ENCODE measurements around the gene AHCYL1. TPM values are rescaled to one million over a fixed set of nuclear protein-coding genes. Genes with fewer than 3 reads are reported as not detected.
A peak's percentile ranks its signal among the peaks of the same experiment; 100 is the strongest.
"Not testable (repeated sequence)": the region's sequence is repeated elsewhere in the genome, so short reads cannot be mapped to it uniquely, and the experiment has no call there.

AHCYL1 gene
- total RNA-seq, 2 donors from 2014 or later, result 37.4 to 69.3 TPM

- ATAC-seq (ENCODE audit: insufficient number of reproducible peaks, low FRiP score, low read depth), result no peak
- no peak for TF ChIP-seq CTCF (IDR thresholded peaks at IDR 0.05)
- H3K36me3 ChIP-seq, result peaks cover 32% of the 10 kb centered on the region
- no peak for DNase-seq (ENCODE audit: low spot score)
- no peaks in the 10 kb centered on the region for H3K27me3 ChIP-seq (replicated peaks; ENCODE audit: insufficient read depth)
- no peaks in the 10 kb centered on the region for H3K9me3 ChIP-seq
- H3K4me3 ChIP-seq, result no peak overlapping the region
- H3K4me1 ChIP-seq (ENCODE audit: control insufficient read depth in 1 of 2, low read depth in 2 of 2), result no peaks in the 10 kb centered on the region
- no peak overlapping the region for H3K27ac ChIP-seq
These were observed 40.0 kb downstream of the AHCYL1 start for GRCh38 chr1:110024613-110025012.

- H3K9me3 ChIP-seq; H3K4me3 ChIP-seq; ATAC-seq (ENCODE audit: insufficient number of reproducible peaks, low FRiP score, low read depth): not testable (repeated sequence)
These were observed 46.1 kb downstream of the AHCYL1 start for GRCh38 chr1:110030687-110031086.

GRCh38 chr1:110032327-110032726 is 47.8 kb downstream of the AHCYL1 start:
- H3K4me1 ChIP-seq (ENCODE audit: control insufficient read depth in 1 of 2, low read depth in 2 of 2), result peaks cover 0 to 10% of the 10 kb centered on the region in 2 donors
- DNase-seq (ENCODE audit: low spot score) (no peak), ATAC-seq (ENCODE audit: insufficient number of reproducible peaks, low FRiP score, low read depth) (no peak)
- no peak overlapping the region for H3K27ac ChIP-seq
- no peaks in the 10 kb centered on the region for H3K36me3 ChIP-seq
- H3K27me3 ChIP-seq (replicated peaks; ENCODE audit: insufficient read depth), result no peaks in the 10 kb centered on the region
- H3K9me3 ChIP-seq, result no peaks in the 10 kb centered on the region
- no peak for TF ChIP-seq CTCF (IDR thresholded peaks at IDR 0.05)
- H3K4me3 ChIP-seq, result no peak overlapping the region

More at GRCh38 chr1:110030687-110031086, 46.1 kb downstream of the AHCYL1 start:
- not testable (repeated sequence) for H3K27me3 ChIP-seq (replicated peaks; ENCODE audit: insufficient read depth); H3K36me3 ChIP-seq; H3K4me1 ChIP-seq (ENCODE audit: control insufficient read depth in 1 of 2, low read depth in 2 of 2); H3K27ac ChIP-seq; DNase-seq (ENCODE audit: low spot score)

GRCh38 chr1:110033421-110033820 is 48.9 kb downstream of the AHCYL1 start:
- no peak overlapping the region for H3K4me3 ChIP-seq
- no peak overlapping the region for H3K27ac ChIP-seq
- peaks cover 4% of the 10 kb centered on the region for H3K36me3 ChIP-seq
- DNase-seq (ENCODE audit: low spot score) (no peak), ATAC-seq (ENCODE audit: insufficient number of reproducible peaks, low FRiP score, low read depth) (no peak)
- no peak for TF ChIP-seq CTCF (IDR thresholded peaks at IDR 0.05)
- no peaks in the 10 kb centered on the region for H3K27me3 ChIP-seq (replicated peaks; ENCODE audit: insufficient read depth)
- peaks cover 0 to 10% of the 10 kb centered on the region in 2 donors for H3K4me1 ChIP-seq (ENCODE audit: control insufficient read depth in 1 of 2, low read depth in 2 of 2)
- H3K9me3 ChIP-seq, result no peaks in the 10 kb centered on the region

GRCh38 chr1:110034040-110034450 is 49.5 kb downstream of the AHCYL1 start:
- Histone ChIP-seq H3K4me1 (ENCODE audit: control insufficient read depth in 1 of 2, low read depth in 2 of 2) (peaks cover 0 to 10% of the 10 kb centered on the region in 2 donors), H3K36me3 (peaks cover 8% of the 10 kb centered on the region), H3K27me3 (replicated peaks; ENCODE audit: insufficient read depth) (no peaks in the 10 kb centered on the region), H3K4me3 (peak overlapping the region; percentile 97), H3K27ac (peak overlapping the region; percentile 48 to 87), H3K9me3 (no peaks in the 10 kb centered on the region)
- ATAC-seq (ENCODE audit: insufficient number of reproducible peaks, low FRiP score, low read depth) (no peak), DNase-seq (ENCODE audit: low spot score) (no peak)
- no peak for TF ChIP-seq CTCF (IDR thresholded peaks at IDR 0.05)
